Gastroesophageal sphincter (tissue), 3 donors: ENCODE results near the gene PRUNE2.

Source experiments
- CTCF ChIP-seq, 4 experiments: fragments of 200-600 bp in 2 of 4; fragments of 450-650 bp in 2 of 4; sonication (generic) in 1 of 4; IDR thresholded peaks; one replicate each; pipeline ENCODE4 v1.5.1; 2017 to 2019; ENCODE audit warnings: antibody characterized with exemption in 4 of 4, mild to moderate bottlenecking in 2 of 4, moderate library complexity in 2 of 4
- EP300 ChIP-seq: sonication (generic); formaldehyde crosslinking; IDR thresholded peaks from one replicate; pipeline ENCODE4 v1.6.1; 2017; ENCODE audit warnings: antibody characterized with exemption, mild to moderate bottlenecking
- POLR2AphosphoS5 ChIP-seq: sonication (generic); formaldehyde crosslinking; IDR thresholded peaks from one replicate; pipeline ENCODE4 v1.6.1; 2017; ENCODE audit warnings: antibody characterized with exemption

- TF ChIP-seq CTCF (IDR thresholded peaks at IDR 0.05) = no peak
- TF ChIP-seq POLR2AphosphoS5 = no peak
- no peak for TF ChIP-seq EP300
Measured at GRCh38 chr9:76644647-76645250, 261.2 kb downstream of the PRUNE2 start.
